Inflammatory macrophage treated with lipopolysaccharide for 4 hours (primary cell): ENCODE data around the gene APOO.

Experiments used
- DNase-seq: peaks from one replicate; pipeline ENCODE4 v3.0.0-alpha.2; 2020

Gene APOO

GRCh38 chrX:23907498-23908218 lies at the start of gene APOO, which contains the start of gene CXorf58:
Gene APOO (minus strand): TSS chrX:23907938. CDS start chrX:23907702, 236 bp downstream.
Gene CXorf58 (plus strand): TSS chrX:23908006. CDS start chrX:23910303, 2,297 bp downstream.
- DNase-seq: peak; percentile 93

DNA sequence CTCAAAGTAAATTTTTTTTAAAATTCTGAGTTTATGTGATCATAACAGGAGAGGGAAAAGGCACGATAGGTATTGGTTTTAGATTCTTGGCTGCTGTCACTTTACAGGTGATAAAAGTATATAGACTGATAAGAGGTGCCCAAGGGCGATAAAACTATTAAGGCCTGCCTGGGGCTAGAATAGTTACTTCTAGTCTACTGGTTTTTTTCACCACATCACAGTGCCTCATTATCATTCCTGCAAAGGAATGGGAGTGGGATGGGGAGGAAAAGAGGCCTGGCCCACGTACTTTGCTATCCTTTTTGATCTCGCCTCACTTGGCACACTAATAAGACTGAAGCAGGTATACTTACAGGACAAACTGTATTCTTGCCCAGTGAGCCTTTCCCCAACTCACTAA lies 46.7 kb upstream of the APOO start:
- no peak for DNase-seq

- no peak for DNase-seq
Observed at GRCh38 chrX:23953908-23954269, 46.2 kb upstream of the APOO start.

GRCh38 chrX:23952984-23953907 lies 45.5 kb upstream of the APOO start:
- peak; percentile 44 for DNase-seq

DNA sequence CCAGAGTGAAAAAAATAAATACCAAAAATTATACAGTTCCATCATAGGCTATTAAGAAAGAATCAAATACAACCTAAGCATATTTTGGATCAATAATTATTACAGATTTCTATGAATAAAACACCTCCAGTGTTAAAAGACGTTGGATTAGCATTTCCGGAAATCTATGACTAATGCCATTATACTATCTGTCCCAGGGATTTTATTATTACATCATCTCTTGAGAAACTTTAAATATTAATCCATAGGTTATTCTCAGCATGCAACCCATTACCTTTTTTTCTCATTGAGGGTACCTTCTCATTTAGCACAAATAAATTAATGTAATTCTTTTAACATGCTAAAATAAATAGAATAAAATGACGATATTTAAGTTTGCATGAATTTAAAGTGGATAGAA lies 44.7 kb upstream of the APOO start:
- peak; percentile 5 for DNase-seq

GRCh38 chrX:23945206-23945605 lies 37.5 kb upstream of the APOO start:
- DNase-seq: no peak

- DNase-seq: no peak
Observed at GRCh38 chrX:23944234-23944633, 36.5 kb upstream of the APOO start.

DNA sequence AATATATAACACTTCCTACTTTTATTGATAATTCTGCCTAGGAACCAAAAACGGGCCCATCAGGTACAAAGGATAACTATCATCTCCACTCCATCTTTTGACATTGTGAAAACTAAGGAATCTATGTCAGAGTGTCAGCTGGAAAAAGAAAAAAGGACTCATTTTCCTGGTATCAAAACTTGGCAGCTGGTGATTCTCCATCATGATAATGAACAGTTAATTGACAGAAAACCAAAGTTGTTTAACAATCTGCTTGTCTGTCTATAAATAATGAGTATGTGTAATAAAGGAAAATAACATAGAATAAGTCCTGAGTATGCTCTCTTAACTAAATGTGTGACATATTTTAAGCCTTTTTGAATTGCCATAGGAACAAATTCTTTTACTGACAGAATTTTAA lies 31.5 kb upstream of the APOO start:
- DNase-seq: no peak

- DNase-seq: no peak
Observed at GRCh38 chrX:23938690-23939089, 31.0 kb upstream of the APOO start.

DNA sequence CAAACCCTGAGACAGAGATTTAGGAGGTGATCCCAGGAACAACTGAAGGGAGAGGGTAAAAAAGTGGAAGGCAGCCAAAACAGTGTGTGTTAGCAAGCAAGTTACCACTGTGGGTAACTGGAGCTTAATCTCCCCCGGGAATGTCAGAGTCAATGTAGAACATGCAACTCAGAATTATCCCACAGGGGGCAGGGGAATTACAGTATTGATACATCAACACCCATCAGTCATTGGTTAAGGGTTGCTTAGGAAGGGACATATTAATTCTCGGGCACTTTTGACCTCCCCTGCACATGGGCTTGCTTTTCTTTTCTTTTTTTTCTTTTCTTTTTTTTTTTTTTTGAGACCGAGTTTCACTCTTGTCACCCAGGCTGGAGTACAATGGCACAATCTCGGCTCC lies 29.4 kb upstream of the APOO start:
- DNase-seq: no peak

GRCh38 chrX:23936180-23936579 lies 28.4 kb upstream of the APOO start:
- DNase-seq: no peak

DNA sequence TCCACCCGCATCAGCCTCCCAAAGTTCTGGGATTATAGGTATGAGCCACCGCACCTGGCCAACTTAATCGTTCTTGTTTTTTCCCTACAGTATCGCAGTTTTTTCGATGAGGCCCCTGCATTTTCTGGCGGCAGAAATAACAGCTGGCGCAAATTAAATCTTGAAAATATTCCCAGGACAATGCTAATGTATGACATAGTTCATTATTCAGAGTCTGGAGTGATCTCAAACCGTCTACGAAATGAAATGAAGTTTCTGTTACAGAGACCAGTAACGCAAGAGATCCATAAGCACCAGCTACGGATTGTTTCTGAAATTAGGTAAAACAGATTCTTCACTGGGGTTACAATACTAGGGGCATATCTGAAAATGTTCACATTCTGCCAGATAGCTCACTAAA lies 27.4 kb upstream of the APOO start:
- DNase-seq: no peak

DNA sequence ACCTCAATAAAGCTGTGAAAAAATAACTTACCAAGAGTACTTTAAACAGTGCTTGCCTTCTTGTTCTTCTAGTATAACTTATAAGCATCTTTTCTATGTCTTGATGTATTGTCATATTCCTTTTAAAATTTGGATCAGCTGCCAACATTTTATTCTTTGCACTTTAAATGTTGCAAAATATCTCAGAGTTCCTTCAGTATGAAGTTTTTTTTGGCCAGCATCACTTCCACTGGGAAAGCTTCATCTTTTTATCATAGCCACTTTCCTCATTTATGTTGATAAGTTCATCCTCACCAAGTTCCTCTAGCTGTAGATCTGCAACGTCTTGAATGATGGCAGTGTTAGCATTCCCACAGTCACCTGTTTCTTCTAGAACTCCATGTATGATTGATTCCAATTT lies 24.3 kb upstream of the APOO start:
- no peak for DNase-seq

DNA sequence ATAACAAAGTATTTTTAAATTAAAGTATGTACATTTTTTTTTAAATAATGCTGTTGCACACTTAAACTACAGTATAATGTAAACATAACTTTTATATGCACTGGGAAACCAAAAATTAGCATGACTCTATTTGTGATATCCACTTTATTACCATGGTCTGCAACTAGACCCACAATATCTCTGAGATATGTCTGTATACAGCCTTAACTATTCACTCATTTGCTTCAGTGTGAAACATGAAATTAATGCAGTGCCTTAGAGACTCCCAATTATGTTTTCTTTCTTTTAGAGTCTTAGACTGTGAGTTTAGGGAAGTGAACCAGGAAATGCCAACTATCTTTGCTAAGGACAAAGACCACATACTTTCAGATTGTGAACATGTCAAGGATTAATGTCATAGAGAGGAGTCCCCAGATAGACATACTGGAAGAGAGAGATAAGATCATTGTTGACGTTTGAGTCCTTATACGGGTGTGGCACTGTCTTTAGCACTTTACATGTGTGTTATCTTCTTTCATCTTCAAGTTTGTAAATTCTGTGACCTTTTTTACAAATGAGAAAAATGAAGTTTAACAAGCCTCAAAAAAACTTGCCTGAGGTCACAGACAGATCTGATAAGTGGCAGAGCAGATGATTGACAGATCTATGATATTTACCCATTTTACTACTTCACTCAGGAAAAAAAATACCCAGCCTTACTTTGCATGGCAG lies 23.3 kb upstream of the APOO start:
- DNase-seq: peak; percentile 60

GRCh38 chrX:23926015-23926414 lies 18.3 kb upstream of the APOO start:
- DNase-seq: no peak

GRCh38 chrX:23919706-23920320 lies 12.1 kb upstream of the APOO start:
- no peak for DNase-seq

GRCh38 chrX:23919148-23919547 lies 11.4 kb upstream of the APOO start:
- no peak for DNase-seq

- DNase-seq: peak; percentile 83
Observed at GRCh38 chrX:23911126-23911835, 3.5 kb upstream of the APOO start.

- DNase-seq: no peak
Observed at GRCh38 chrX:23908219-23909004, 674 bp upstream of the APOO start.

DNA sequence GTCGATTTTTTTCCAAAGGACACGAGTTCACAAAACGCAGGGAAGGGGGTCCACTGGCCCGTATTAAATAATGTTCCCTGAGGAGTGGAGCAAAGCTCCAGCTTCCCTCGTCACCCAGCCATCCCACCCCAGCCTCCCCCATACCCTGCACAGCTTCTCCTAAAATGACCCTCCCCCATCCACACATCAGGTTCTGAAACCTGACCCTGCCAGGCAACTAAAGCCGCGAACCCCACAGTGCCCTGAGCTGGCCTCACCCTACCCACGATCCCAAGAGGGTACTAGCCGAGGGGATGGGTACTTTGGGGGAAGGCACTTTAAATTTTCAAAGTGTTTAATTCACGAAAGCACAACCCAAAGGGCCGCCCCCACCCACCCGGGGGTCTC lies 634 bp downstream of the APOO start:
- no peak for DNase-seq

DNA sequence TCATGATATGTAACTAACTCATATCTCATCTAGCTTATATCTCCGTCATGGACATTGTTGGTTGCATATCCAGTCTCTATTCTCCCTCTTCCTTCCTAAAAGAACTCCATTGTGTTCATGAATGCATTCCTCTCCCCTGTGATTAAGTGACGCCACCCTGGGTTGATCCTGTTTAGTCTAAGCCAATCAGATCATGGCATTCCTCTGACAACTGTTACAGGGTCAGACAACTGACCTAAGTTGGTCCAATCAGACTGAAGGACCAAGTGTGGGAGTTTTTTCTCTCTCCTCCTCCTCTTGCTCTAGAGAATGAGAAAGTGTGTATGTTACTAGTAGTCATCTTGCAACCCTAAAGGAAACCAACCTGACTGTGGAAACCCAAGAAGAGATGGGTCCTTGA lies 3.6 kb downstream of the APOO start:
- DNase-seq: peak; percentile 23

- peak; percentile 38 for DNase-seq
Observed at GRCh38 chrX:23902419-23902818, 5.3 kb downstream of the APOO start.
